IMR-90 (cell line): ENCODE results near the gene HSD3B2. TPM values are rescaled to one million over a fixed set of nuclear protein-coding genes. Genes with fewer than 3 reads are reported as not detected.

Source experiments
- ATAC-seq: fragments of 200-7000 bp; cut with Tn5 transposase; 2 replicates; pipeline ENCODE4 v1.9.1; 2020; ENCODE audit warnings: low read depth, mild to moderate bottlenecking, moderate library complexity
- BruUV-seq: library from RNA; stranded (reverse); fragments of 400-500 nt; replicated peaks from 2 replicates; lab custom pipeline; 2021; lab: Mats Ljungman, UMichigan
- CTCF ChIA-PET: fragments of 300-600 bp; formaldehyde crosslinking; extraction: SDS; loops from one replicate; lab custom pipeline; 2021; ENCODE audit warnings: antibody characterized with exemption; lab: Yijun Ruan, JAX
- POLR2A ChIA-PET: fragments of 300-600 bp; sonication (Branson Sonifier 250); formaldehyde crosslinking; loops from one replicate; lab custom pipeline; 2022; ENCODE audit warnings: antibody characterized with exemption; ENCODE audit not compliant: unreplicated experiment; lab: Charles Lee
- DNase-seq: peaks from one replicate; pipeline ENCODE4 v3.0.0; 2013
- H2AFZ ChIP-seq: replicated peaks from 2 replicates; pipeline ENCODE3; 2013; ENCODE audit warnings: low read length, mild to moderate bottlenecking; ENCODE audit not compliant: poor library complexity
- H2AK5ac ChIP-seq: 2 replicates; pipeline ENCODE4 v1.6.1; 2013; ENCODE audit warnings: low read depth, low read length, inconsistent platforms
- H2AK9ac ChIP-seq: replicated peaks from 2 replicates; pipeline ENCODE3; 2013; ENCODE audit warnings: mild to moderate bottlenecking, low read depth, low read length, moderate library complexity; ENCODE audit not compliant: poor library complexity
- H2BK120ac ChIP-seq: 2 replicates; pipeline ENCODE4 v1.6.1; 2013; ENCODE audit warnings: low read depth, low read length, inconsistent platforms
- H2BK15ac ChIP-seq: 3 replicates; pipeline ENCODE4 v1.6.1; 2013; ENCODE audit warnings: low read depth, low read length, inconsistent platforms
- H2BK20ac ChIP-seq: 2 replicates; pipeline ENCODE4 v1.6.1; 2013; ENCODE audit warnings: low read depth, mild to moderate bottlenecking, inconsistent platforms, low read length, moderate library complexity
- H2BK5ac ChIP-seq: 2 replicates; pipeline ENCODE4 v1.6.1; 2013; ENCODE audit warnings: mild to moderate bottlenecking, low read depth, low read length, inconsistent platforms; ENCODE audit not compliant: poor library complexity, severe bottlenecking
- H3K14ac ChIP-seq: replicated peaks from 2 replicates; pipeline ENCODE4 v1.6.1; 2013; ENCODE audit warnings: low read depth, low read length, inconsistent platforms
- H3K18ac ChIP-seq: 2 replicates; pipeline ENCODE4 v1.6.1; 2013; ENCODE audit warnings: low read depth, low read length, control low read depth
- H3K23ac ChIP-seq: 2 replicates; pipeline ENCODE4 v1.6.1; 2013; ENCODE audit warnings: low read depth, low read length, inconsistent platforms
- H3K27ac ChIP-seq: 2 replicates; pipeline ENCODE4 v1.5.1; 2013; ENCODE audit warnings: mild to moderate bottlenecking, control low read depth, low read length; ENCODE audit not compliant: insufficient read depth
- H3K27me3 ChIP-seq: 2 replicates; pipeline ENCODE4 v1.6.1; 2013; ENCODE audit warnings: low read length; ENCODE audit not compliant: control insufficient read depth, insufficient read depth
- H3K36me3 ChIP-seq: 2 replicates; pipeline ENCODE4 v1.6.1; 2013; ENCODE audit warnings: low read length, mixed read lengths; ENCODE audit not compliant: control insufficient read depth, insufficient read depth
- H3K4ac ChIP-seq: 2 replicates; pipeline ENCODE4 v1.6.1; 2013; ENCODE audit warnings: low read depth, low read length, inconsistent platforms
- H3K4me1 ChIP-seq: 2 replicates; pipeline ENCODE4 v1.6.1; 2013; ENCODE audit warnings: low read length, mixed read lengths; ENCODE audit not compliant: control insufficient read depth, insufficient read depth
- H3K4me2 ChIP-seq: 2 replicates; pipeline ENCODE4 v1.6.1; 2013; ENCODE audit warnings: low read depth, mild to moderate bottlenecking, control low read depth, low read length, moderate library complexity
- H3K4me3 ChIP-seq: 2 replicates; pipeline ENCODE4 v1.5.1; 2013; ENCODE audit warnings: low read depth, mild to moderate bottlenecking, control low read depth, low read length, moderate library complexity; ENCODE audit not compliant: insufficient read depth
- H3K56ac ChIP-seq: 2 replicates; pipeline ENCODE4 v1.6.1; 2013; ENCODE audit warnings: low read length, inconsistent platforms; ENCODE audit not compliant: insufficient read depth; ENCODE audit errors: extremely low read depth
- H3K79me1 ChIP-seq, 2 experiments: 2 replicates each; pipeline ENCODE4 v1.6.1; 2013; ENCODE audit warnings: low read length in 2 of 2, inconsistent platforms in 1 of 2, low read depth in 1 of 2
- H3K9ac ChIP-seq: 2 replicates; pipeline ENCODE4 v1.6.1; 2013; ENCODE audit warnings: low read depth, low read length, control low read depth
- H3K9me1 ChIP-seq: 2 replicates; pipeline ENCODE4 v1.6.1; 2013; ENCODE audit warnings: low read length, inconsistent platforms; ENCODE audit not compliant: insufficient read depth
- H3K9me3 ChIP-seq: 2 replicates; pipeline ENCODE4 v1.6.1; 2013; ENCODE audit warnings: low read length; ENCODE audit not compliant: control insufficient read depth, insufficient read depth
- H4K20me1 ChIP-seq: 2 replicates; pipeline ENCODE4 v1.6.1; 2013; ENCODE audit warnings: low read length, inconsistent platforms; ENCODE audit not compliant: insufficient read depth
- H4K5ac ChIP-seq: 2 replicates; pipeline ENCODE4 v1.6.1; 2013; ENCODE audit warnings: mild to moderate bottlenecking, low read depth, low read length, control low read depth
- H4K8ac ChIP-seq, 2 experiments: 2 replicates each; pipeline ENCODE4 v1.6.1; 2013; ENCODE audit warnings: low read depth in 2 of 2, low read length in 2 of 2, control low read depth in 1 of 2, inconsistent platforms in 1 of 2
- H4K91ac ChIP-seq: 2 replicates; pipeline ENCODE4 v1.6.1; 2013; ENCODE audit warnings: low read depth, low read length, inconsistent platforms; ENCODE audit not compliant: insufficient read depth
- BHLHE40 ChIP-seq: fragments of 150-350 bp; IDR thresholded peaks from 2 replicates; pipeline ENCODE4 v1.6.1; 2016; ENCODE audit warnings: mild to moderate bottlenecking, low read depth, low read length
- CEBPB ChIP-seq: IDR thresholded peaks from 2 replicates; pipeline ENCODE4 v1.6.1; 2012; ENCODE audit warnings: low read depth, low read length, improper control_type of control experiment
- CHD1 ChIP-seq: IDR thresholded peaks from 2 replicates; pipeline ENCODE4 v1.6.1; 2012; ENCODE audit warnings: low read depth, low read length, improper control_type of control experiment
- CTCF ChIP-seq: conservative IDR thresholded peaks from 2 replicates; pipeline ENCODE4 v1.5.1; 2012; ENCODE audit warnings: mild to moderate bottlenecking, low read depth, low read length, improper control_type of control experiment
- FOS ChIP-seq: fragments of 150-350 bp; IDR thresholded peaks from 2 replicates; pipeline ENCODE4 v1.6.1; 2016; ENCODE audit warnings: low read depth, low read length
- MAFK ChIP-seq: IDR thresholded peaks from 2 replicates; pipeline ENCODE4 v1.6.1; 2012; ENCODE audit warnings: low read depth, low read length, improper control_type of control experiment
- MAZ ChIP-seq: IDR thresholded peaks from 2 replicates; pipeline ENCODE4 v1.6.1; 2012; ENCODE audit warnings: low read depth, mild to moderate bottlenecking, low read length, improper control_type of control experiment, moderate library complexity, borderline replicate concordance
- MXI1 ChIP-seq: IDR thresholded peaks from 2 replicates; pipeline ENCODE4 v1.6.1; 2012; ENCODE audit warnings: low read depth, mild to moderate bottlenecking, low read length, moderate library complexity, borderline replicate concordance
- NFE2L2 ChIP-seq: fragments of 150-350 bp; IDR thresholded peaks from 2 replicates; pipeline ENCODE4 v1.6.1; 2016; ENCODE audit warnings: low read depth, mild to moderate bottlenecking, low read length
- POLR2A ChIP-seq: IDR thresholded peaks from 2 replicates; pipeline ENCODE4 v1.6.1; 2012; ENCODE audit warnings: mild to moderate bottlenecking, low read depth, low read length
- RAD21 ChIP-seq: IDR thresholded peaks from 2 replicates; pipeline ENCODE4 v1.6.1; 2012; ENCODE audit warnings: low read length, improper control_type of control experiment
- RCOR1 ChIP-seq: IDR thresholded peaks from 2 replicates; pipeline ENCODE4 v1.6.1; 2012; ENCODE audit warnings: mild to moderate bottlenecking, low read length, improper control_type of control experiment; ENCODE audit not compliant: insufficient replicate concordance
- RFX5 ChIP-seq: IDR thresholded peaks from 2 replicates; pipeline ENCODE4 v1.8.0; 2012; ENCODE audit warnings: low read depth, mild to moderate bottlenecking, low read length, moderate library complexity
- SMC3 ChIP-seq: fragments of 150-350 bp; IDR thresholded peaks from 2 replicates; pipeline ENCODE4 v1.6.1; 2016; ENCODE audit warnings: low read depth, mild to moderate bottlenecking, antibody characterized with exemption, low read length, moderate library complexity
- WGBS, 2 experiments: methylation state at CpG; one replicate each; pipeline versions ENCODE4 v1.1.5 to v1.1.7; 2013; ENCODE audit warnings: missing lambda C conversion rate in 2 of 2; ENCODE audit not compliant: insufficient read length in 1 of 2; ENCODE audit errors: extremely low coverage in 2 of 2; 5-methylcytosine and 5-hydroxymethylcytosine counted together
- dilution Hi-C: fragments of 300-500 bp; cut with HindIII; formaldehyde crosslinking; loops from one replicate; pipeline ENCODE4 v1.14.3; 2018; ENCODE audit warnings: low sequenced_read_pairs; ENCODE audit not compliant: unreplicated experiment
- in situ Hi-C: fragments of 300-500 bp; cut with MboI; formaldehyde crosslinking; loops from 3 replicates; pipeline ENCODE4 v1.14.3; 2019; ENCODE audit warnings: low sequenced_read_pairs, inconsistent platforms, mixed read lengths
- intact Hi-C: fragments of 100-400 bp; cut with micrococcal nuclease; formaldehyde crosslinking; loops from 2 replicates; pipeline ENCODE4 v1.10.0; 2022
- polyA plus RNA-seq, 3 experiments: library from polyadenylated mRNA; depleted of rRNA; stranded (reverse); fragments of >200 nt; gene quantifications; 2 replicates each; pipeline ENCODE4 v1.2.3, GENCODE V29; 2012; ENCODE audit warnings: low replicate concordance in 1 of 3
- total RNA-seq: library from RNA; depleted of rRNA; stranded (reverse); fragments of >200 nt; gene quantifications from 2 replicates; pipeline ENCODE4 v1.2.3, GENCODE V29; 2012
- TF ChIP-seq, protein P1 (sequence below): fragments of 150-350 bp; IDR thresholded peaks from 2 replicates; pipeline ENCODE4 v1.6.1; 2017; ENCODE audit warnings: mild to moderate bottlenecking, antibody characterized with exemption, low read length, low read depth
- TF ChIP-seq, protein P2 (sequence below): fragments of 150-350 bp; IDR thresholded peaks from 2 replicates; pipeline ENCODE4 v1.6.1; 2016; ENCODE audit warnings: low read depth, mild to moderate bottlenecking, low read length, moderate library complexity, borderline replicate concordance

The HSD3B2 gene
- total and polyA plus RNA-seq, 2 of the 4 experiments (the other 2 are of a cell fraction), result not detected

DNA sequence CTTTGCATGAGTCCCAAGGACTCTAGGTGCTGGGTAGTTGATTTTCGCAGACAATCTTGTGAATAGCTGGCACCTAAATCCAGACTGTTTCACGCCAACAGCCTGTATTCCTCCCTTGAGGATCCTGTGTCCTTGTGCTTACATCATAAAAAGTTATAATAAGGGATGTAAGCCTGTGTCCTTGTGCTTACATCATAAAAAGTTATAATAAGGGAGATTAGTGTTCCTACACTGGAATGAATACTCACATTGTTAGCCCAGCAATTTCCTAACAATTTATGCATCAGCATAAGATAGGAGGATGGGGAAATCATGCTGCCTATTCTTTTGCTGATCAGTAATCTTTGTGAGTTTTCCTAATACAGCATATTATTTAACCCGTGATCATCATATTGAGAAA, 4.0 kb upstream of the HSD3B2 start:
- H3K9me1 ChIP-seq, result no peaks in the 10 kb centered on the region
- H4K5ac ChIP-seq, result no peak overlapping the region
- no peak overlapping the region for H3K14ac ChIP-seq
- POLR2A ChIA-PET, result no interaction called here
- H4K20me1 ChIP-seq, result no peaks in the 10 kb centered on the region
- H2BK20ac ChIP-seq, result no peak overlapping the region
- H2BK15ac ChIP-seq, result no peak overlapping the region
- intact Hi-C loops, result no loop called here
- no peak for TF ChIP-seq MAFK
- no peak for TF ChIP-seq MXI1
- TF ChIP-seq BHLHE40, result no peak
- TF ChIP-seq, protein P1, sequence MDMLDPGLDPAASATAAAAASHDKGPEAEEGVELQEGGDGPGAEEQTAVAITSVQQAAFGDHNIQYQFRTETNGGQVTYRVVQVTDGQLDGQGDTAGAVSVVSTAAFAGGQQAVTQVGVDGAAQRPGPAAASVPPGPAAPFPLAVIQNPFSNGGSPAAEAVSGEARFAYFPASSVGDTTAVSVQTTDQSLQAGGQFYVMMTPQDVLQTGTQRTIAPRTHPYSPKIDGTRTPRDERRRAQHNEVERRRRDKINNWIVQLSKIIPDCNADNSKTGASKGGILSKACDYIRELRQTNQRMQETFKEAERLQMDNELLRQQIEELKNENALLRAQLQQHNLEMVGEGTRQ, result no peak
- no peak for TF ChIP-seq CTCF
- no peak for TF ChIP-seq CEBPB
- no peak for TF ChIP-seq POLR2A
- TF ChIP-seq RAD21, result no peak
- TF ChIP-seq RCOR1, result no peak
- no peak for TF ChIP-seq RFX5
- TF ChIP-seq NFE2L2, result no peak
- TF ChIP-seq SMC3, result no peak
- TF ChIP-seq FOS, result no peak
- TF ChIP-seq, protein P2, sequence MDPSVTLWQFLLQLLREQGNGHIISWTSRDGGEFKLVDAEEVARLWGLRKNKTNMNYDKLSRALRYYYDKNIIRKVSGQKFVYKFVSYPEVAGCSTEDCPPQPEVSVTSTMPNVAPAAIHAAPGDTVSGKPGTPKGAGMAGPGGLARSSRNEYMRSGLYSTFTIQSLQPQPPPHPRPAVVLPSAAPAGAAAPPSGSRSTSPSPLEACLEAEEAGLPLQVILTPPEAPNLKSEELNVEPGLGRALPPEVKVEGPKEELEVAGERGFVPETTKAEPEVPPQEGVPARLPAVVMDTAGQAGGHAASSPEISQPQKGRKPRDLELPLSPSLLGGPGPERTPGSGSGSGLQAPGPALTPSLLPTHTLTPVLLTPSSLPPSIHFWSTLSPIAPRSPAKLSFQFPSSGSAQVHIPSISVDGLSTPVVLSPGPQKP, result no peak
- no peak for TF ChIP-seq MAZ
- no peak for TF ChIP-seq CHD1
- in situ Hi-C loops, result no loop called here
- H3K56ac ChIP-seq, result no peak overlapping the region
- H3K27ac ChIP-seq, result no peak overlapping the region
- no peak overlapping the region for H4K91ac ChIP-seq
- H2AK9ac ChIP-seq, result no peak overlapping the region
- ATAC-seq (no peak), DNase-seq (no peak)
- H3K4me3 ChIP-seq, result no peak overlapping the region
- H3K4me2 ChIP-seq, result no peak overlapping the region
- no peak overlapping the region for H2BK5ac ChIP-seq
- no peak overlapping the region for H3K18ac ChIP-seq
- CTCF ChIA-PET, result interaction anchor here (0.6 kb wide), 1 partner anchor 70 kb away, joined by 3 read pairs; no protein-coding TSS in a partner anchor
- BruUV-seq, result no TSS peak
- no peaks in the 10 kb centered on the region for H3K79me1 ChIP-seq
- H3K27me3 ChIP-seq, result no peaks in the 10 kb centered on the region
- dilution Hi-C loops, result no loop called here
- H2BK120ac ChIP-seq, result no peak overlapping the region
- H3K23ac ChIP-seq, result no peak overlapping the region
- no peak overlapping the region for H2AK5ac ChIP-seq
- H2AFZ ChIP-seq, result no peak overlapping the region
- H3K4ac ChIP-seq, result no peak overlapping the region
- no peaks in the 10 kb centered on the region for H3K9me3 ChIP-seq
- no peaks in the 10 kb centered on the region for H3K36me3 ChIP-seq
- no peak overlapping the region for H4K8ac ChIP-seq
- WGBS, 2 experiments, result no CpG with 5 or more reads among the region's 3 CpGs
- no peak overlapping the region for H3K9ac ChIP-seq
- no peaks in the 10 kb centered on the region for H3K4me1 ChIP-seq
